SK-N-SH treated with all-trans-retinoic acid at 6 μM for 48 hours (cell line): Measurements from ENCODE around the gene LTBP4.

Experiments used
- ATAC-seq: fragments of 200-7000 bp; cut with Tn5 transposase; 3 replicates; pipeline ENCODE4 v1.9.1; 2020; ENCODE audit warnings: mild to moderate bottlenecking, moderate library complexity
- BACH2 ChIP-seq: fragments of 250-450 bp; sonication (Bioruptor Pico); IDR thresholded peaks from 2 replicates; pipeline ENCODE4 v1.9.0; 2021; ENCODE audit warnings: mild to moderate bottlenecking, borderline replicate concordance
- CSDC2 ChIP-seq: fragments of 250-450 bp; sonication (Bioruptor Pico); IDR thresholded peaks from 2 replicates; pipeline ENCODE4 v1.5.0; 2020; ENCODE audit warnings: mild to moderate bottlenecking, moderate library complexity
- ESRRG ChIP-seq: fragments of 250-450 bp; sonication (Bioruptor Pico); IDR thresholded peaks from 2 replicates; pipeline ENCODE4 v1.6.1; 2021; ENCODE audit warnings: mild to moderate bottlenecking
- OSR1 ChIP-seq: fragments of 250-450 bp; sonication (Bioruptor Pico); IDR thresholded peaks from 2 replicates; pipeline ENCODE4 v1.8.0; 2022; ENCODE audit warnings: moderate library complexity, mild to moderate bottlenecking, inconsistent platforms
- RARB ChIP-seq: fragments of 250-450 bp; sonication (Bioruptor Pico); IDR thresholded peaks from 2 replicates; pipeline ENCODE4 v1.8.0; 2021; ENCODE audit warnings: mild to moderate bottlenecking, moderate library complexity
- SNAI2 ChIP-seq: fragments of 250-450 bp; sonication (Bioruptor Pico); IDR thresholded peaks from 2 replicates; pipeline ENCODE4 v1.5.0; 2020; ENCODE audit warnings: mild to moderate bottlenecking, moderate library complexity
- TOX ChIP-seq: fragments of 250-450 bp; sonication (Bioruptor Pico); IDR thresholded peaks from 2 replicates; pipeline ENCODE4 v1.8.0; 2021; ENCODE audit warnings: mild to moderate bottlenecking, moderate library complexity, borderline replicate concordance
- ZFP3 ChIP-seq: fragments of 250-450 bp; sonication (Bioruptor Pico); IDR thresholded peaks from 2 replicates; pipeline ENCODE4 v1.5.0; 2020; ENCODE audit warnings: mild to moderate bottlenecking, moderate library complexity
- ZFP30 ChIP-seq: fragments of 450-650 bp; formaldehyde crosslinking; IDR thresholded peaks from 2 replicates; pipeline ENCODE4 v1.5.0; 2022; ENCODE audit warnings: mild to moderate bottlenecking, moderate library complexity
- ZNF565 ChIP-seq: fragments of 450-650 bp; formaldehyde crosslinking; conservative IDR thresholded peaks from 2 replicates; pipeline ENCODE4 v1.5.0; 2020; ENCODE audit warnings: low read depth, mild to moderate bottlenecking, moderate library complexity
- ZNF70 ChIP-seq: fragments of 450-650 bp; formaldehyde crosslinking; IDR thresholded peaks from 2 replicates; pipeline ENCODE4 v1.5.0; 2020; ENCODE audit warnings: mild to moderate bottlenecking, moderate library complexity
- ZNF8 ChIP-seq: fragments of 450-650 bp; formaldehyde crosslinking; IDR thresholded peaks from 2 replicates; pipeline ENCODE4 v1.5.0; 2020; ENCODE audit warnings: mild to moderate bottlenecking, moderate library complexity
- TF ChIP-seq, protein P1 (sequence below): fragments of 250-450 bp; sonication (Bioruptor Pico); IDR thresholded peaks from 2 replicates; pipeline ENCODE4 v1.8.0; 2020; ENCODE audit warnings: mild to moderate bottlenecking, moderate library complexity, borderline replicate concordance
- TF ChIP-seq, protein P2 (sequence below): fragments of 250-450 bp; sonication (Bioruptor Pico); IDR thresholded peaks from 2 replicates; pipeline ENCODE4 v1.8.0; 2021; ENCODE audit warnings: low read depth, mild to moderate bottlenecking, moderate library complexity, borderline replicate concordance
- TF ChIP-seq, protein P3 (sequence below): fragments of 250-450 bp; sonication (Bioruptor Pico); IDR thresholded peaks from 2 replicates; pipeline ENCODE4 v1.5.1; 2020; ENCODE audit warnings: low read depth, mild to moderate bottlenecking, moderate library complexity
- TF ChIP-seq, protein P4 (sequence below): fragments of 250-450 bp; sonication (Bioruptor Pico); IDR thresholded peaks from 2 replicates; pipeline ENCODE4 v1.5.1; 2021; ENCODE audit warnings: mild to moderate bottlenecking, moderate library complexity

The LTBP4 gene

DNA sequence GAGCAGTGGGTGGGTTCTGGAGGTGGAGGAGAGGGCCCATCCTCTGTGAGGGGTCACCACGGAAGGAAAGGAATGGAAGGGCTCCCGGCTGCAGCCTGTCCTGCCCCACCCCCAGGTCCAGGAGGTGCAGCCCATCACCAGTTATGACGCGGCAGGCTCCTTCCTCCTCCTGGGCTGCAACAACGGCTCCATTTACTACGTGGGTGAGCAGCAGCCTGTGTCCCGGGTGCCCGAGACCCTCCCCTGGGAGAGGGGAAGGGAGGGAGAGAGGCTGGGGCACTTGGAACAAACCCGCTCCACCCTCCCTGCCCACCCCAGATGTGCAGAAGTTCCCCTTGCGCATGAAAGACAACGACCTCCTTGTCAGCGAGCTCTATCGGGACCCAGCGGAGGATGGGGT is 17.9 kb upstream of the LTBP4 start:
- no peak for ATAC-seq
- TF ChIP-seq ZNF70 (CRISPR knock-in tag) (no peak), OSR1 (CRISPR knock-in tag) (no peak), ZNF565 (no peak), ZFP3 (CRISPR knock-in tag) (no peak), ESRRG (CRISPR knock-in tag) (no peak)
- TF ChIP-seq, protein P1, sequence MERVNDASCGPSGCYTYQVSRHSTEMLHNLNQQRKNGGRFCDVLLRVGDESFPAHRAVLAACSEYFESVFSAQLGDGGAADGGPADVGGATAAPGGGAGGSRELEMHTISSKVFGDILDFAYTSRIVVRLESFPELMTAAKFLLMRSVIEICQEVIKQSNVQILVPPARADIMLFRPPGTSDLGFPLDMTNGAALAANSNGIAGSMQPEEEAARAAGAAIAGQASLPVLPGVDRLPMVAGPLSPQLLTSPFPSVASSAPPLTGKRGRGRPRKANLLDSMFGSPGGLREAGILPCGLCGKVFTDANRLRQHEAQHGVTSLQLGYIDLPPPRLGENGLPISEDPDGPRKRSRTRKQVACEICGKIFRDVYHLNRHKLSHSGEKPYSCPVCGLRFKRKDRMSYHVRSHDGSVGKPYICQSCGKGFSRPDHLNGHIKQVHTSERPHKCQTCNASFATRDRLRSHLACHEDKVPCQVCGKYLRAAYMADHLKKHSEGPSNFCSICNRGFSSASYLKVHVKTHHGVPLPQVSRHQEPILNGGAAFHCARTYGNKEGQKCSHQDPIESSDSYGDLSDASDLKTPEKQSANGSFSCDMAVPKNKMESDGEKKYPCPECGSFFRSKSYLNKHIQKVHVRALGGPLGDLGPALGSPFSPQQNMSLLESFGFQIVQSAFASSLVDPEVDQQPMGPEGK (CRISPR knock-in tag): no peak

DNA sequence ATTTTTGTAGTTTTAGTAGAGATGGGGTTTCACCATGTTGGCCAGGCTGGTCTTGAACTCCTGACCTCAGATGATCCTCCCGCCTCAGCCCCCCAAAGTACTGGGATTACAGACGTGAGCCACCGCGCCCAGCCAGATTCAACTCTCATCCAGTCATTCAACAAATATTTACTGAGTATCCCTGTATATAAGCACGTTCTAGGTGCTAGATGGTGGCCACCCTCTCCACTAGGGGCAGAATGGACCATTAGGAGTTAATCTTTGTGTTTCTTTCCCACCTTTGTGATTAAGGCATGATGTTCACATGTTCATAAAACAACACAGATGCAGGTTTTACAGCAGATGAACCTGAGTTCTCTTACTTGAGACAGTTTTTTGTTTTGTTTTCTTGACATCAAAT is 17.2 kb upstream of the LTBP4 start:
- TF ChIP-seq ZNF8 (CRISPR knock-in tag): no peak
- TF ChIP-seq, protein P2, sequence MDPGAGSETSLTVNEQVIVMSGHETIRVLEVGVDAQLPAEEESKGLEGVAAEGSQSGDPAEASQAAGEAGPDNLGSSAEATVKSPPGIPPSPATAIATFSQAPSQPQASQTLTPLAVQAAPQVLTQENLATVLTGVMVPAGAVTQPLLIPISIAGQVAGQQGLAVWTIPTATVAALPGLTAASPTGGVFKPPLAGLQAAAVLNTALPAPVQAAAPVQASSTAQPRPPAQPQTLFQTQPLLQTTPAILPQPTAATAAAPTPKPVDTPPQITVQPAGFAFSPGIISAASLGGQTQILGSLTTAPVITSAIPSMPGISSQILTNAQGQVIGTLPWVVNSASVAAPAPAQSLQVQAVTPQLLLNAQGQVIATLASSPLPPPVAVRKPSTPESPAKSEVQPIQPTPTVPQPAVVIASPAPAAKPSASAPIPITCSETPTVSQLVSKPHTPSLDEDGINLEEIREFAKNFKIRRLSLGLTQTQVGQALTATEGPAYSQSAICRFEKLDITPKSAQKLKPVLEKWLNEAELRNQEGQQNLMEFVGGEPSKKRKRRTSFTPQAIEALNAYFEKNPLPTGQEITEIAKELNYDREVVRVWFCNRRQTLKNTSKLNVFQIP: no peak
- no peak for TF ChIP-seq OSR1 (CRISPR knock-in tag)
- TF ChIP-seq, protein P3, sequence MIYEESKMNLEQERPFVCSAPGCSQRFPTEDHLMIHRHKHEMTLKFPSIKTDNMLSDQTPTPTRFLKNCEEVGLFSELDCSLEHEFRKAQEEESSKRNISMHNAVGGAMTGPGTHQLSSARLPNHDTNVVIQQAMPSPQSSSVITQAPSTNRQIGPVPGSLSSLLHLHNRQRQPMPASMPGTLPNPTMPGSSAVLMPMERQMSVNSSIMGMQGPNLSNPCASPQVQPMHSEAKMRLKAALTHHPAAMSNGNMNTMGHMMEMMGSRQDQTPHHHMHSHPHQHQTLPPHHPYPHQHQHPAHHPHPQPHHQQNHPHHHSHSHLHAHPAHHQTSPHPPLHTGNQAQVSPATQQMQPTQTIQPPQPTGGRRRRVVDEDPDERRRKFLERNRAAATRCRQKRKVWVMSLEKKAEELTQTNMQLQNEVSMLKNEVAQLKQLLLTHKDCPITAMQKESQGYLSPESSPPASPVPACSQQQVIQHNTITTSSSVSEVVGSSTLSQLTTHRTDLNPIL (CRISPR knock-in tag): no peak
- TF ChIP-seq, protein P1 (CRISPR knock-in tag): no peak
- TF ChIP-seq ESRRG (CRISPR knock-in tag): no peak
- TF ChIP-seq, protein P4, sequence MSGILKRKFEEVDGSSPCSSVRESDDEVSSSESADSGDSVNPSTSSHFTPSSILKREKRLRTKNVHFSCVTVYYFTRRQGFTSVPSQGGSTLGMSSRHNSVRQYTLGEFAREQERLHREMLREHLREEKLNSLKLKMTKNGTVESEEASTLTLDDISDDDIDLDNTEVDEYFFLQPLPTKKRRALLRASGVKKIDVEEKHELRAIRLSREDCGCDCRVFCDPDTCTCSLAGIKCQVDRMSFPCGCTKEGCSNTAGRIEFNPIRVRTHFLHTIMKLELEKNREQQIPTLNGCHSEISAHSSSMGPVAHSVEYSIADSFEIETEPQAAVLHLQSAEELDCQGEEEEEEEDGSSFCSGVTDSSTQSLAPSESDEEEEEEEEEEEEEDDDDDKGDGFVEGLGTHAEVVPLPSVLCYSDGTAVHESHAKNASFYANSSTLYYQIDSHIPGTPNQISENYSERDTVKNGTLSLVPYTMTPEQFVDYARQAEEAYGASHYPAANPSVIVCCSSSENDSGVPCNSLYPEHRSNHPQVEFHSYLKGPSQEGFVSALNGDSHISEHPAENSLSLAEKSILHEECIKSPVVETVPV: no peak
- TF ChIP-seq SNAI2 (CRISPR knock-in tag): no peak
- TF ChIP-seq, all 23 proteins: peak for 0
- ATAC-seq: peak; percentile 56; the same call in 2 of the 3 replicates

DNA sequence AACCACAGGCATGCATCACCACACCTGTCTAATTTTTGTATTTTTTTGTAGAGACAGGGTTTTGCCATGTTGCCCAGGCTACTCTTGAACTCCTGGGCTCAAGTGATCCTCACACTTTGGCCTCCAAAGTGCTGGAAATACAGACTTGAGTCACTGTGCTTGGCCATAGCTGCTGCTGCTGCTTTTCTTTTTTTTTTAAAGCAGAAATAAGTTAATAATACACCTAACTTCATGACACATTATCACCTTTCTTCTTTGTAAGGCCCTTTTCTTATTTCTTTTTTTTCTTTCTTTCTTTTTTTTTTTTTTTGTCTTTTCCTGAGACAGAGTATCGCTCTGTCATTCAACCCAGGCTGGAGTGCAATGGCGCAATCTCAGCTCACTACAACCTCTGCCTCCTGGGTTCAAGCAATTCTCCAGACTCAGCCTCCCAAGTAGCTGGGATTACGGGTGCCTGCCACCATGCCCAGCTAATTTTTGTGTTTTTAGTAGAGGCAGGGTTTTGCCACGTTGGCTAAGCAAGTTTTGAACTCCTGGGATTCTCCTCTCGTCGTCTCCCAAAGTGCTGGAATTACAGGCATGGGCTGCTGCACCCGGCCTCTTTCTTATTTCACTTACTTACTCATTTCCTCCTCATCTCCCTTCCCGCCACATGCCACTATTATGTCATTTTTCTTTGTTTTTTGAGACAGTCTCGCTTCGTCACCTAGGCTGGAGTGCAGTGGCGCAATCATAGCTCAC is 15.8 kb upstream of the LTBP4 start:
- ATAC-seq: no peak
- TF ChIP-seq OSR1 (CRISPR knock-in tag) (no peak), CSDC2 (CRISPR knock-in tag) (no peak), RARB (CRISPR knock-in tag) (no peak)

DNA sequence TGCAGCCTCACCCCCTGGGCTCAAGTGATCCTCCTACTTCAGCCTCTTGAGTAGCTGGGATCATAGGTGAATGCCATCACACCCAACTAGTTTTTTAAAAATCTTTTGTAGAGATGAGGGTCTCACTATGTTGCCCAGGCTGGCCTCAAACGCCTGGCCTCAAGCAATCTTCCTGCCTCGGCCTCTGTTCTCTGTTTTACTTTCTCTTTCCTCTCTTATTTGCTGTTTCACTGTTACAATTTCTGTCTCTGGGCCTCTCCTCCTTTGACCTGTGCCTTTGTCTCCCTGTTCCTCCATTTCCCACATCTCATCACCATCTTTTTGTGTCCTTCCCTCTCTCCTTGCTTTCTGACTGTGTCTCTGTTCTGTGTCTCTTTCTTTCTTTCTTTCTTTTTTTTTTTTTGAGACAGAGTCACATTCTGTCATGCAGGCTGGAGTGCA is 15.2 kb upstream of the LTBP4 start:
- ATAC-seq: no peak
- TF ChIP-seq, protein P1 (CRISPR knock-in tag): no peak
- TF ChIP-seq, protein P2: no peak
- TF ChIP-seq ESRRG (CRISPR knock-in tag): no peak
- TF ChIP-seq RARB (CRISPR knock-in tag): no peak
- TF ChIP-seq, protein P4: no peak
- no peak for TF ChIP-seq SNAI2 (CRISPR knock-in tag)
- no peak for TF ChIP-seq ZFP30 (CRISPR knock-in tag)
- TF ChIP-seq TOX: no peak
- no peak for TF ChIP-seq ZNF70 (CRISPR knock-in tag)
- no peak for TF ChIP-seq OSR1 (CRISPR knock-in tag)
- TF ChIP-seq, protein P3 (CRISPR knock-in tag): no peak
- TF ChIP-seq BACH2: no peak
- no peak for TF ChIP-seq ZNF565
